Endothelial cell of umbilical vein (primary cell): ENCODE results near the gene NR2F2. TPM values are rescaled to one million over a fixed set of nuclear protein-coding genes. Genes with fewer than 3 reads are reported as not detected.
"Not testable (repeated sequence)": the region's sequence is repeated elsewhere in the genome, so short reads cannot be mapped to it uniquely, and the experiment has no call there.

Source experiments
- BruUV-seq: library from RNA; stranded (reverse); fragments of 400-500 nt; replicated peaks from 2 replicates; lab custom pipeline; 2021; lab: Mats Ljungman, UMichigan
- CTCF ChIA-PET: fragments of 300-600, 350-600 bp; sonication (Branson Sonifier 250); formaldehyde crosslinking; loops from one replicate; lab custom pipeline; 2021; ENCODE audit warnings: antibody characterized with exemption, inconsistent platforms; lab: Charles Lee
- POLR2A ChIA-PET: fragments of 300-600, 350-600 bp; sonication (Branson Sonifier 250); formaldehyde crosslinking; loops from one replicate; lab custom pipeline; 2021; ENCODE audit warnings: antibody characterized with exemption, inconsistent platforms; lab: Charles Lee
- DNase-seq: peaks from one replicate; pipeline ENCODE4 v3.0.0-alpha.2; 2011; ENCODE audit warnings: low read depth, low spot score
- FAIRE-seq: peaks from 2 replicates; lab custom pipeline; 2011; peaks lifted over from hg19 to GRCh38; lab: Jason Lieb, UNC
- H2AFZ ChIP-seq: 2 replicates; pipeline ENCODE4 v1.6.0; 2012; ENCODE audit warnings: low read depth, low read length, control low read depth, inconsistent platforms
- H3K27ac ChIP-seq: 2 replicates; pipeline ENCODE4 v1.5.1; 2011; ENCODE audit warnings: low read depth, mild to moderate bottlenecking, control low read depth, low read length, moderate library complexity; ENCODE audit not compliant: insufficient read depth
- H3K27me3 ChIP-seq, 2 experiments: 2 replicates each; pipeline versions ENCODE4 v1.6.0 to v1.6.1; 2011; ENCODE audit warnings: low read length in 2 of 2, mixed read lengths in 1 of 2; ENCODE audit not compliant: control insufficient read depth in 2 of 2, insufficient read depth in 2 of 2
- H3K36me3 ChIP-seq, 2 experiments: 2 replicates in 1 of 2; 3 replicates in 1 of 2; pipeline ENCODE4 v1.5.1; 2011; ENCODE audit warnings: low read length in 2 of 2, mild to moderate bottlenecking in 1 of 2, moderate library complexity in 1 of 2; ENCODE audit not compliant: control insufficient read depth in 2 of 2, insufficient read depth in 2 of 2; ENCODE audit errors: extremely low read depth in 1 of 2
- H3K4me1 ChIP-seq: 3 replicates; pipeline ENCODE4 v1.5.1; 2011; ENCODE audit warnings: mild to moderate bottlenecking, low read length; ENCODE audit not compliant: control insufficient read depth, insufficient read depth; ENCODE audit errors: extremely low read depth
- H3K4me2 ChIP-seq: 2 replicates; pipeline ENCODE4 v1.6.1; 2011; ENCODE audit warnings: low read length, control low read depth, mixed read lengths; ENCODE audit not compliant: insufficient read depth
- H3K4me3 ChIP-seq, 3 experiments: fragments of 200-600 bp in 1 of 3; sonication (generic), shearing (Covaris generic) in 1 of 3; replicated peaks in 1 of 3; 2 replicates each; pipeline ENCODE4 v1.5.1; 2011 to 2016; ENCODE audit warnings: control low read depth in 3 of 3, low read length in 3 of 3, mild to moderate bottlenecking in 2 of 3, inconsistent platforms in 1 of 3, low read depth in 1 of 3, moderate library complexity in 1 of 3; ENCODE audit not compliant: insufficient read depth in 1 of 3
- H3K79me2 ChIP-seq: 2 replicates; pipeline ENCODE4 v1.6.0; 2012; ENCODE audit warnings: low read length, inconsistent platforms; ENCODE audit not compliant: control insufficient read depth, insufficient read depth
- H3K9ac ChIP-seq: replicated peaks from 2 replicates; pipeline ENCODE3; 2011; ENCODE audit warnings: low read length, control low read depth; ENCODE audit not compliant: insufficient read depth; ENCODE audit errors: extremely low read depth
- H3K9me1 ChIP-seq: replicated peaks from 3 replicates; pipeline ENCODE4 v1.6.0; 2011; ENCODE audit warnings: mild to moderate bottlenecking, low read length; ENCODE audit not compliant: control insufficient read depth, insufficient read depth; ENCODE audit errors: extremely low read depth
- H3K9me3 ChIP-seq: replicated peaks from 2 replicates; pipeline ENCODE4 v1.5.1; 2012; ENCODE audit warnings: low read length, inconsistent platforms; ENCODE audit not compliant: control insufficient read depth, insufficient read depth
- H4K20me1 ChIP-seq: replicated peaks from 2 replicates; pipeline ENCODE3; 2011; ENCODE audit warnings: mild to moderate bottlenecking, low read length; ENCODE audit not compliant: control insufficient read depth, insufficient read depth; ENCODE audit errors: extremely low read depth
- CTCF ChIP-seq, 2 donors: IDR thresholded peaks; 1 replicate in 1 of 2; 2 replicates in 1 of 2; pipeline ENCODE4 v1.5.1; 2011; ENCODE audit warnings: low read length in 2 of 2, mild to moderate bottlenecking in 2 of 2, moderate library complexity in 2 of 2, control low read depth in 1 of 2, inconsistent platforms in 1 of 2, low read depth in 1 of 2; ENCODE audit not compliant: insufficient read depth in 1 of 2; ENCODE audit errors: extremely low read depth in 1 of 2
- EZH2 ChIP-seq: IDR thresholded peaks from 2 replicates; pipeline ENCODE4 v1.6.1; 2012; ENCODE audit warnings: borderline replicate concordance, low read depth, mild to moderate bottlenecking, moderate library complexity, low read length, inconsistent platforms; ENCODE audit not compliant: severe bottlenecking
- FOS ChIP-seq: IDR thresholded peaks from 2 replicates; pipeline ENCODE4 v1.6.1; 2011; ENCODE audit warnings: mild to moderate bottlenecking, low read length, moderate library complexity, borderline replicate concordance; ENCODE audit not compliant: insufficient read depth
- GATA2 ChIP-seq: IDR thresholded peaks from 2 replicates; pipeline ENCODE4 v1.7.0; 2011; ENCODE audit warnings: low read depth, mild to moderate bottlenecking, moderate library complexity, mixed read lengths, low read length; ENCODE audit not compliant: insufficient read length, insufficient read depth
- JUN ChIP-seq: IDR thresholded peaks from 2 replicates; pipeline ENCODE4 v1.6.1; 2011; ENCODE audit warnings: borderline replicate concordance, low read depth; ENCODE audit not compliant: insufficient read length, insufficient read depth
- MAX ChIP-seq: IDR thresholded peaks from 2 replicates; pipeline ENCODE4 v1.6.1; 2011; ENCODE audit not compliant: insufficient read depth, insufficient read length
- MYC ChIP-seq: IDR thresholded peaks from one replicate; pipeline ENCODE4 v1.6.1; 2011; ENCODE audit warnings: mild to moderate bottlenecking, low read depth, low read length
- POLR2A ChIP-seq: IDR thresholded peaks from 2 replicates; pipeline ENCODE4 v1.6.1; 2012; ENCODE audit warnings: low read depth, mild to moderate bottlenecking, control low read depth, low read length
- POLR2AphosphoS5 ChIP-seq: IDR thresholded peaks from 2 replicates; pipeline ENCODE4 v1.6.1; 2012; ENCODE audit warnings: low read depth, mild to moderate bottlenecking, control low read depth, low read length, moderate library complexity; ENCODE audit not compliant: insufficient read depth
- dilution Hi-C: fragments of 300-500 bp; cut with MboI; formaldehyde crosslinking; loops from one replicate; pipeline ENCODE4 v1.15.0; 2019; ENCODE audit warnings: low sequenced_read_pairs; ENCODE audit not compliant: extremely low pct_ligation_motif_present
- intact Hi-C: fragments of 100-400 bp; cut with micrococcal nuclease; formaldehyde crosslinking; loops from one replicate; pipeline ENCODE4 v1.10.0; 2022
- polyA plus RNA-seq, 4 experiments: library from polyadenylated mRNA; depleted of rRNA in 3 of 4; stranded (reverse) in 3 of 4; unstranded in 1 of 4; fragments of >200 nt; gene quantifications; 2 replicates each; pipeline versions ENCODE4 v1.2.1 to v1.2.3, GENCODE V29; 2011 to 2012; ENCODE audit warnings: missing spikeins in 1 of 4
- total RNA-seq: library from RNA; stranded (reverse); gene quantifications from 2 replicates; pipeline ENCODE4 v1.2.3, GENCODE V29; 2021

Gene NR2F2
- total and polyA plus RNA-seq, 2 donors (not counting 3 experiments of a cell fraction or from before 2014, with no cell fraction given) = 105 to 182 TPM

- dilution Hi-C loops (no loop called here), intact Hi-C loops (no loop called here)
- Histone ChIP-seq H3K36me3 (no peaks in the 10 kb centered on the region), H3K9me1 (no peaks in the 10 kb centered on the region), H2AFZ (no peak overlapping the region), H3K79me2 (no peaks in the 10 kb centered on the region), H3K27ac (no peak overlapping the region), H3K9ac (no peak overlapping the region), H3K27me3 (no peaks in the 10 kb centered on the region), H3K4me2 (no peak overlapping the region), H3K9me3 (no peaks in the 10 kb centered on the region), H3K4me3 (no peak overlapping the region), H4K20me1 (no peaks in the 10 kb centered on the region), H3K4me1 (no peaks in the 10 kb centered on the region)
- BruUV-seq = no TSS peak
- TF ChIP-seq GATA2 (no peak), FOS (no peak), MYC (no peak), CTCF (IDR thresholded peaks at IDR 0.05; ENCODE audit: extremely low read depth in 1 of 2, insufficient read depth in 1 of 2, low read depth in 1 of 2, low read length in 2 of 2) (no peak), EZH2 (no peak), JUN (no peak), POLR2A (no peak), POLR2AphosphoS5 (no peak), MAX (no peak)
- no peak for FAIRE-seq
- ChIA-PET CTCF (interaction anchor here (0.7 kb wide), 1 partner anchor 14 kb away, joined by 3 read pairs; no protein-coding TSS in a partner anchor), POLR2A (no interaction called here)
- DNase-seq = no peak
These were observed 44.0 kb downstream of the NR2F2 start for GRCh38 chr15:96374499-96374898.

- H3K4me2 ChIP-seq, H3K36me3 ChIP-seq, H2AFZ ChIP-seq, H4K20me1 ChIP-seq, H3K27ac ChIP-seq, H3K9me3 ChIP-seq, H3K9ac ChIP-seq, H3K4me1 ChIP-seq, intact Hi-C loops, CTCF ChIA-PET, FAIRE-seq, POLR2A ChIA-PET, dilution Hi-C loops, H3K27me3 ChIP-seq, BruUV-seq, DNase-seq, H3K79me2 ChIP-seq, H3K4me3 ChIP-seq, H3K9me1 ChIP-seq: not testable (repeated sequence)
These were observed 49.1 kb downstream of the NR2F2 start for GRCh38 chr15:96379592-96379991.
